PFSK-1 (cell line): Measurements from ENCODE around the gene CERS2.

ENCODE experiments used
- POLR2AphosphoS5 ChIP-seq: IDR thresholded peaks from 2 replicates; pipeline ENCODE4 v1.6.1; 2012; ENCODE audit warnings: low read depth, mild to moderate bottlenecking, control low read depth, low read length, moderate library complexity
- SIN3A ChIP-seq: IDR thresholded peaks from 2 replicates; pipeline ENCODE4 v1.6.1; 2012; ENCODE audit warnings: mild to moderate bottlenecking, low read length, moderate library complexity, borderline replicate concordance; ENCODE audit not compliant: insufficient read depth
- TF ChIP-seq, protein P1 (sequence below), 2 experiments: IDR thresholded peaks; 2 replicates each; pipeline versions ENCODE4 v1.6.1 to v1.8.0; 2011 to 2012; ENCODE audit warnings: low read depth in 2 of 2, low read length in 2 of 2, control low read depth in 1 of 2, inconsistent platforms in 1 of 2, mild to moderate bottlenecking in 1 of 2, moderate library complexity in 1 of 2; ENCODE audit not compliant: insufficient read depth in 1 of 2

DNA sequence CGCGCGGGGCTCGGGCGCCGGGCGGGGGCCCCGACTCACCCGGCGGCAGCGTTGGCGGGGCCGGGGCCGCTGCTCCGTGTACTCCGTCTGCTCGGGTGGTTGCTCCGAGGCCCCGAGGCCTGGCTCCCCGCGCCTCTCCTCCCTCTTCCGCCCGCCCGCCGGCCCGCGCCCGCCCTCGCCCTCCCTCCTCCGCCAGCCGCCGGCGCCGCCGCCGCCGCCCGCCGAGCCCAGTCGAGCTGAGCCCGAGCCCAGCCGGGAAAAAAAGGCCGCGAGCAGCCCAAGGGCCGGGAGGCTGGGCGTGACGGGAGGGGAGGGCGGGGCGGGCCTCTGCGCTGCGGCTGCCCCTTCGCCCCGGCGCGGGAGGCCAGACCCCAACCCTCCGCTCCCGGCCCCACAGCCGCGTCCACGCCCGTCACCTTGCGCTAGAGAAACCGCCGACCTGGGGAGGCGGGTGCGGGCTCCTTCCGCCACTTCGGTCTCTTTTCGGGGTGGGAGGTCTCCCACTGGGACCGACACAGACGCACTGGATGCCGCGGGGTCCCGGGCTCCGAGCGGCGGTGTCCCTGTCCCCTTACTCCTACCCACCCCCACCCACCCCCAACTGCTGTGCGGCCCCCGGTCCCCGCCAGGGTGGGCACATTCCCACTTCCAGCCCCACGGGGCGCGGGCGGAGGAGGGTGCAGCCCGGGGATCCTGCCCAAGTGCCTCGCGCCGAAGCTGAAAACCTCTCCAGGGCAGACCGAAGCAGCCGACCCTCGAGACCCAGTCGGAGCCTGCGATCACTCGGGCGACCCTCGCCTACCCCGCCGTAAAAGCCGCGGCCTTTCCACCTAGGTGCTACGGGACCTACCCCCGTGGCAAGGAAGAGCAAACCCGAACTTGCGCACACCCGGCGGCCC is at the start of gene CERS2:
- TF ChIP-seq, protein P1, sequence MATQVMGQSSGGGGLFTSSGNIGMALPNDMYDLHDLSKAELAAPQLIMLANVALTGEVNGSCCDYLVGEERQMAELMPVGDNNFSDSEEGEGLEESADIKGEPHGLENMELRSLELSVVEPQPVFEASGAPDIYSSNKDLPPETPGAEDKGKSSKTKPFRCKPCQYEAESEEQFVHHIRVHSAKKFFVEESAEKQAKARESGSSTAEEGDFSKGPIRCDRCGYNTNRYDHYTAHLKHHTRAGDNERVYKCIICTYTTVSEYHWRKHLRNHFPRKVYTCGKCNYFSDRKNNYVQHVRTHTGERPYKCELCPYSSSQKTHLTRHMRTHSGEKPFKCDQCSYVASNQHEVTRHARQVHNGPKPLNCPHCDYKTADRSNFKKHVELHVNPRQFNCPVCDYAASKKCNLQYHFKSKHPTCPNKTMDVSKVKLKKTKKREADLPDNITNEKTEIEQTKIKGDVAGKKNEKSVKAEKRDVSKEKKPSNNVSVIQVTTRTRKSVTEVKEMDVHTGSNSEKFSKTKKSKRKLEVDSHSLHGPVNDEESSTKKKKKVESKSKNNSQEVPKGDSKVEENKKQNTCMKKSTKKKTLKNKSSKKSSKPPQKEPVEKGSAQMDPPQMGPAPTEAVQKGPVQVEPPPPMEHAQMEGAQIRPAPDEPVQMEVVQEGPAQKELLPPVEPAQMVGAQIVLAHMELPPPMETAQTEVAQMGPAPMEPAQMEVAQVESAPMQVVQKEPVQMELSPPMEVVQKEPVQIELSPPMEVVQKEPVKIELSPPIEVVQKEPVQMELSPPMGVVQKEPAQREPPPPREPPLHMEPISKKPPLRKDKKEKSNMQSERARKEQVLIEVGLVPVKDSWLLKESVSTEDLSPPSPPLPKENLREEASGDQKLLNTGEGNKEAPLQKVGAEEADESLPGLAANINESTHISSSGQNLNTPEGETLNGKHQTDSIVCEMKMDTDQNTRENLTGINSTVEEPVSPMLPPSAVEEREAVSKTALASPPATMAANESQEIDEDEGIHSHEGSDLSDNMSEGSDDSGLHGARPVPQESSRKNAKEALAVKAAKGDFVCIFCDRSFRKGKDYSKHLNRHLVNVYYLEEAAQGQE (IDR thresholded peaks at IDR 0.05; ENCODE audit: insufficient read depth in 1 of 2, low read depth in 2 of 2, low read length in 2 of 2) = no peak
- TF ChIP-seq POLR2AphosphoS5 = no peak
- TF ChIP-seq SIN3A = no peak
